SU-DHL-6 (cell line): ENCODE data around the gene CCNI2.

Source experiments
- CTCF ChIP-seq: fragments of 200-600 bp; sonication (generic); IDR thresholded peaks from one replicate; pipeline ENCODE4 v1.5.1; 2017; ENCODE audit warnings: antibody characterized with exemption, mild to moderate bottlenecking, low read length, moderate library complexity; ENCODE audit not compliant: insufficient read depth, poor library complexity, severe bottlenecking
- EZH2phosphoT487 ChIP-seq: fragments of 200-600 bp; sonication (generic), shearing (Covaris generic); conservative IDR thresholded peaks from 2 replicates; pipeline ENCODE4 v1.6.1; 2018; ENCODE audit warnings: mild to moderate bottlenecking, antibody characterized with exemption, low read length, moderate library complexity, mixed read lengths

GRCh38 chr5:132800545-132800944, 53.3 kb downstream of the CCNI2 start:
- TF ChIP-seq CTCF (no peak), EZH2phosphoT487 (no peak)
